HCT116 (cell line): Measurements from ENCODE around the gene LTA4H. TPM values are rescaled to one million over a fixed set of nuclear protein-coding genes. Genes with fewer than 3 reads are reported as not detected.

ENCODE experiments used
- ATAC-seq: fragments of 200-7000 bp; cut with Tn5 transposase; 2 replicates; pipeline ENCODE4 v1.9.1; 2020; ENCODE audit warnings: mild to moderate bottlenecking, moderate library complexity
- BruUV-seq: library from RNA; stranded (reverse); fragments of 400-500 nt; replicated peaks from 2 replicates; lab custom pipeline; 2021; lab: Mats Ljungman, UMichigan
- CTCF ChIA-PET: fragments of 300-600 bp; sonication (Branson Sonifier 250); formaldehyde crosslinking; loops from one replicate; lab custom pipeline; 2021; ENCODE audit warnings: antibody characterized with exemption; lab: Charles Lee
- POLR2A ChIA-PET: fragments of 300-600, 350-600 bp; sonication (Branson Sonifier 250); formaldehyde crosslinking; loops from one replicate; lab custom pipeline; 2021; ENCODE audit warnings: antibody characterized with exemption; lab: Charles Lee
- RAD21 ChIA-PET, 2 experiments: fragments of 300-600 bp; sonication (Branson Sonifier 250); formaldehyde crosslinking; loops; one replicate each; lab custom pipeline; 2023; ENCODE audit warnings: low total read pairs in 2 of 2; ENCODE audit not compliant: uncharacterized antibody in 2 of 2, unreplicated experiment in 2 of 2, low non-redundant PET in 1 of 2; lab: Charles Lee
- DNase-seq: peaks from one replicate; pipeline ENCODE4 v3.0.0-alpha.2; 2010; ENCODE audit warnings: low read depth, low spot score
- H2AFZ ChIP-seq: fragments of 200-600 bp; shearing (Covaris generic), sonication (generic); 2 replicates; pipeline ENCODE4 v1.6.1; 2017; ENCODE audit warnings: low read depth, mixed run types, mixed read lengths, antibody characterized with exemption, low read length; ENCODE audit not compliant: poor library complexity, severe bottlenecking
- H3K27ac ChIP-seq: 2 replicates; pipeline ENCODE4 v1.5.1; 2012; ENCODE audit warnings: low read depth, low read length
- H3K27me3 ChIP-seq: fragments of 200-600 bp; sonication (generic); 2 replicates; pipeline ENCODE4 v1.6.1; 2016; ENCODE audit warnings: mixed run types, low read length, mixed read lengths; ENCODE audit not compliant: insufficient read depth
- H3K36me3 ChIP-seq, 2 experiments: fragments of 200-500 bp in 1 of 2; fragments of 200-600 bp in 1 of 2; sonication (Bioruptor generic) in 1 of 2; sonication (generic) in 1 of 2; 2 replicates each; pipeline versions ENCODE4 v1.5.1 to v1.6.1; 2014 to 2016; ENCODE audit warnings: low read length in 2 of 2, inconsistent platforms in 1 of 2, mixed read lengths in 1 of 2, mixed run types in 1 of 2; ENCODE audit not compliant: insufficient read depth in 2 of 2, control insufficient read depth in 1 of 2
- H3K4me1 ChIP-seq, 2 experiments: fragments of 200-600 bp in 1 of 2; sonication (generic) in 1 of 2; 2 replicates each; pipeline versions ENCODE4 v1.5.1 to v1.6.1; 2012 to 2017; ENCODE audit warnings: low read length in 2 of 2, inconsistent platforms in 1 of 2, mild to moderate bottlenecking in 1 of 2, mixed read lengths in 1 of 2, mixed run types in 1 of 2, moderate library complexity in 1 of 2; ENCODE audit not compliant: insufficient read depth in 2 of 2, control insufficient read depth in 1 of 2
- H3K4me2 ChIP-seq: fragments of 200-600 bp; sonication (generic); 2 replicates; pipeline ENCODE4 v1.6.1; 2017; ENCODE audit warnings: mixed run types, low read length, mixed read lengths
- H3K4me3 ChIP-seq, 2 experiments: fragments of 200-600 bp in 1 of 2; sonication (generic) in 1 of 2; replicated peaks in 1 of 2; 2 replicates each; pipeline ENCODE4 v1.5.1; 2011 to 2016; ENCODE audit warnings: low read length in 2 of 2, control low read depth in 1 of 2, low read depth in 1 of 2, mild to moderate bottlenecking in 1 of 2, mixed read lengths in 1 of 2, mixed run types in 1 of 2
- H3K79me2 ChIP-seq: fragments of 200-600 bp; sonication (generic); 2 replicates; pipeline ENCODE4 v1.6.1; 2017; ENCODE audit warnings: mild to moderate bottlenecking, mixed run types, low read length, moderate library complexity, mixed read lengths; ENCODE audit not compliant: insufficient read depth
- H3K9ac ChIP-seq: fragments of 200-600 bp; sonication (generic); 2 replicates; pipeline ENCODE4 v1.6.1; 2016; ENCODE audit warnings: low read length, mixed read lengths
- H3K9me2 ChIP-seq: fragments of 200-600 bp; sonication (generic), shearing (Covaris generic); 2 replicates; pipeline ENCODE4 v1.6.1; 2017; ENCODE audit warnings: mixed run types, mild to moderate bottlenecking, moderate library complexity; ENCODE audit not compliant: insufficient read depth
- H3K9me3 ChIP-seq, 2 experiments: fragments of 200-500 bp in 1 of 2; fragments of 200-600 bp in 1 of 2; sonication (Bioruptor generic) in 1 of 2; sonication (generic) in 1 of 2; 2 replicates each; pipeline ENCODE4 v1.6.1; 2014 to 2017; ENCODE audit warnings: low read length in 2 of 2, mixed read lengths in 2 of 2, inconsistent platforms in 1 of 2, low read depth in 1 of 2, mild to moderate bottlenecking in 1 of 2, mixed run types in 1 of 2, moderate library complexity in 1 of 2; ENCODE audit not compliant: control insufficient read depth in 1 of 2, insufficient read depth in 1 of 2
- H4K20me1 ChIP-seq: fragments of 200-600 bp; sonication (generic), shearing (Covaris generic); 2 replicates; pipeline ENCODE4 v1.6.1; 2017; ENCODE audit warnings: mixed run types, mild to moderate bottlenecking, moderate library complexity; ENCODE audit not compliant: insufficient read depth
- CBX3 ChIP-seq: IDR thresholded peaks from 2 replicates; pipeline ENCODE4 v1.6.1; 2012; ENCODE audit warnings: low read depth
- CEBPB ChIP-seq: IDR thresholded peaks from 2 replicates; pipeline ENCODE4 v1.6.1; 2012; ENCODE audit warnings: low read depth
- EGR1 ChIP-seq: IDR thresholded peaks from 2 replicates; pipeline ENCODE4 v1.6.1; 2012; ENCODE audit warnings: low read depth
- EZH2phosphoT487 ChIP-seq: fragments of 200-600 bp; IDR thresholded peaks from 2 replicates; pipeline ENCODE4 v1.6.1; 2018; ENCODE audit warnings: antibody characterized with exemption, borderline replicate concordance
- JUND ChIP-seq: IDR thresholded peaks from 2 replicates; pipeline ENCODE4 v1.6.1; 2012
- POLR2A ChIP-seq: IDR thresholded peaks from 2 replicates; pipeline ENCODE4 v1.7.0; 2011; ENCODE audit warnings: borderline replicate concordance; ENCODE audit not compliant: insufficient read depth, insufficient read length; ENCODE audit errors: extremely low read depth
- POLR2AphosphoS5 ChIP-seq: IDR thresholded peaks from 2 replicates; pipeline ENCODE4 v1.6.1; 2011; ENCODE audit warnings: mild to moderate bottlenecking, low read depth, low read length, moderate library complexity
- RAD21 ChIP-seq: IDR thresholded peaks from 2 replicates; pipeline ENCODE4 v1.6.1; 2012; ENCODE audit warnings: low read depth, mild to moderate bottlenecking
- SIN3A ChIP-seq: IDR thresholded peaks from 2 replicates; pipeline ENCODE4 v1.6.1; 2012; ENCODE audit warnings: low read depth
- SP1 ChIP-seq: IDR thresholded peaks from 2 replicates; pipeline ENCODE4 v1.6.1; 2012; ENCODE audit warnings: low read depth
- SRF ChIP-seq: IDR thresholded peaks from 2 replicates; pipeline ENCODE4 v1.6.1; 2012; ENCODE audit warnings: low read depth
- TCF7L2 ChIP-seq: IDR thresholded peaks from 2 replicates; pipeline ENCODE4 v1.7.0; 2011; ENCODE audit warnings: borderline replicate concordance, inconsistent platforms; ENCODE audit not compliant: insufficient read depth, insufficient read length; ENCODE audit errors: extremely low read depth
- YY1 ChIP-seq: IDR thresholded peaks from 2 replicates; pipeline ENCODE4 v1.6.1; 2011; ENCODE audit warnings: low read length, low read depth, moderate library complexity, mild to moderate bottlenecking; ENCODE audit not compliant: insufficient replicate concordance; ENCODE audit errors: extremely low read depth
- ZNF274 ChIP-seq: fragments of 200-500 bp; sonication (Bioruptor generic); IDR thresholded peaks from 2 replicates; pipeline ENCODE4 v1.6.1; 2014; ENCODE audit warnings: mild to moderate bottlenecking, low read depth, low read length, inconsistent platforms
- intact Hi-C: fragments of 100-400 bp; cut with micrococcal nuclease; formaldehyde crosslinking; loops from 2 replicates; pipeline ENCODE4 v1.10.0; 2022
- total RNA-seq: library from RNA; stranded (reverse); gene quantifications from one replicate; pipeline ENCODE4 v1.2.1, GENCODE V29; 2021; ENCODE audit not compliant: unreplicated experiment
- TF ChIP-seq, protein P1 (sequence below), 3 experiments: fragments of 200-600 bp in 1 of 3; sonication (generic) in 1 of 3; IDR thresholded peaks in 2 of 3; conservative IDR thresholded peaks in 1 of 3; 2 replicates each; pipeline ENCODE4 v1.5.1; 2012 to 2017; ENCODE audit warnings: low read depth in 2 of 3, low read length in 2 of 3, antibody characterized with exemption in 1 of 3, borderline replicate concordance in 1 of 3, control low read depth in 1 of 3, mild to moderate bottlenecking in 1 of 3, mixed read lengths in 1 of 3, mixed run types in 1 of 3, moderate library complexity in 1 of 3; ENCODE audit not compliant: insufficient read depth in 1 of 3

Gene LTA4H
- total RNA-seq, 1 experiment from 2014 or later = 163 TPM

DNA sequence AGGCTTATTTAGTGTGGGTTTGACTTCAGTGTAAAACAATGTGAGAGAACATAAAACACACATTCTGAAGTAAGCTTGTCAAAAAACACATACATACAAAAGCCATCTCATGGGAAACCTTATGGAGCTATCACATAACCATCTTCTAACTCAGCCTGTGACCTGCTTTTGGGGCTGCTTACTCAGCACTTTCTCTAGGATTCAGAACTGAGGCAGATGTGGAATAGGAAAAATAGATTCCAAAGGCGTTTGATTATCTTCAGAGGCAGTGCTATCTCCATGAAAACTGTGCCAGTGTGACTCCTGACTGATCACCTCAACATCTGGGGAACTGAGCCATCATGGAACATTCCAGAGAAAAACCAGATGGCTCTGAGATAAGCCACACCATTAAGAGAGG lies 52.8 kb downstream of the LTA4H start:
- Histone ChIP-seq H3K36me3 (no peaks in the 10 kb centered on the region), H2AFZ (no peak overlapping the region), H3K9me2 (no peaks in the 10 kb centered on the region), H3K79me2 (no peaks in the 10 kb centered on the region), H3K4me1 (no peaks in the 10 kb centered on the region), H3K27ac (no peak overlapping the region), H3K4me3 (no peak overlapping the region), H3K4me2 (no peak overlapping the region), H3K9me3 (no peaks in the 10 kb centered on the region), H3K27me3 (no peaks in the 10 kb centered on the region), H3K9ac (no peak overlapping the region), H4K20me1 (no peaks in the 10 kb centered on the region)
- intact Hi-C loops = no loop called here
- TF ChIP-seq POLR2A (no peak), RAD21 (no peak), POLR2AphosphoS5 (no peak), ZNF274 (no peak), SRF (no peak), CEBPB (no peak), SP1 (no peak), EGR1 (no peak), JUND (no peak), TCF7L2 (no peak), CBX3 (no peak), SIN3A (no peak), YY1 (no peak), EZH2phosphoT487 (no peak)
- TF ChIP-seq, protein P1, sequence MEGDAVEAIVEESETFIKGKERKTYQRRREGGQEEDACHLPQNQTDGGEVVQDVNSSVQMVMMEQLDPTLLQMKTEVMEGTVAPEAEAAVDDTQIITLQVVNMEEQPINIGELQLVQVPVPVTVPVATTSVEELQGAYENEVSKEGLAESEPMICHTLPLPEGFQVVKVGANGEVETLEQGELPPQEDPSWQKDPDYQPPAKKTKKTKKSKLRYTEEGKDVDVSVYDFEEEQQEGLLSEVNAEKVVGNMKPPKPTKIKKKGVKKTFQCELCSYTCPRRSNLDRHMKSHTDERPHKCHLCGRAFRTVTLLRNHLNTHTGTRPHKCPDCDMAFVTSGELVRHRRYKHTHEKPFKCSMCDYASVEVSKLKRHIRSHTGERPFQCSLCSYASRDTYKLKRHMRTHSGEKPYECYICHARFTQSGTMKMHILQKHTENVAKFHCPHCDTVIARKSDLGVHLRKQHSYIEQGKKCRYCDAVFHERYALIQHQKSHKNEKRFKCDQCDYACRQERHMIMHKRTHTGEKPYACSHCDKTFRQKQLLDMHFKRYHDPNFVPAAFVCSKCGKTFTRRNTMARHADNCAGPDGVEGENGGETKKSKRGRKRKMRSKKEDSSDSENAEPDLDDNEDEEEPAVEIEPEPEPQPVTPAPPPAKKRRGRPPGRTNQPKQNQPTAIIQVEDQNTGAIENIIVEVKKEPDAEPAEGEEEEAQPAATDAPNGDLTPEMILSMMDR (IDR thresholded peaks at IDR 0.05 in 2 of 3, conservative IDR thresholded peaks at IDR 0.05 in 1 of 3; ENCODE audit: borderline replicate concordance in 1 of 3, insufficient read depth in 1 of 3, low read depth in 2 of 3, low read length in 2 of 3) = no peak
- RAD21 ChIA-PET = no interaction called here
- CTCF ChIA-PET = no interaction called here
- POLR2A ChIA-PET = no interaction called here
- BruUV-seq = no TSS peak
- no peak for ATAC-seq
- DNase-seq = no peak
